Heart left ventricle (tissue), 16 donors: ENCODE results near the gene IL17RC. TPM values are rescaled to one million over a fixed set of nuclear protein-coding genes. Genes with fewer than 3 reads are reported as not detected.

Source experiments
- ATAC-seq, 4 donors: fragments of 200-7000 bp; cut with Tn5 transposase; one replicate each; pipeline ENCODE4 v1.9.1; 2020 to 2022; ENCODE audit warnings: moderate library complexity in 4 of 4, mild to moderate bottlenecking in 3 of 4, moderate number of reproducible peaks in 1 of 4
- DNase-seq, 5 donors: peaks; one replicate each; pipeline ENCODE4 v3.0.0-alpha.2; 2020
- H3K27ac ChIP-seq, 12 donors: fragments of 200-600 bp; sonication (generic) in 4 of 12; one replicate each; pipeline versions ENCODE4 v1.5.0 to v1.8.0; 2016 to 2022; ENCODE audit warnings: mild to moderate bottlenecking in 2 of 12
- H3K27me3 ChIP-seq, 9 donors: fragments of 200-600 bp; sonication (generic) in 2 of 9; one replicate each; pipeline versions ENCODE4 v1.5.1 to v1.8.0; 2016 to 2022; ENCODE audit warnings: mild to moderate bottlenecking in 3 of 9
- H3K36me3 ChIP-seq, 9 donors: fragments of 200-600 bp; sonication (generic) in 2 of 9; one replicate each; pipeline versions ENCODE4 v1.5.0 to v1.8.0; 2018 to 2022; ENCODE audit warnings: mild to moderate bottlenecking in 2 of 9
- H3K4me1 ChIP-seq, 12 donors: fragments of 200-600 bp; sonication (generic) in 4 of 12; one replicate each; pipeline versions ENCODE4 v1.5.0 to v1.8.0; 2016 to 2022; ENCODE audit warnings: mild to moderate bottlenecking in 3 of 12
- H3K4me3 ChIP-seq, 12 donors: fragments of 200-600 bp; sonication (generic) in 4 of 12; one replicate each; pipeline versions ENCODE4 v1.5.0 to v1.8.0; 2017 to 2022; ENCODE audit warnings: mild to moderate bottlenecking in 9 of 12, moderate library complexity in 4 of 12
- H3K9me3 ChIP-seq, 12 donors: fragments of 200-600 bp; sonication (generic) in 4 of 12; one replicate each; pipeline versions ENCODE4 v1.5.0 to v1.8.0; 2016 to 2022; ENCODE audit warnings: mild to moderate bottlenecking in 1 of 12
- POLR2A ChIP-seq, 2 donors: fragments of 450-650 bp; IDR thresholded peaks; one replicate each; pipeline ENCODE4 v1.6.1; 2017; ENCODE audit warnings: antibody characterized with exemption in 2 of 2, mild to moderate bottlenecking in 2 of 2, moderate library complexity in 2 of 2
- whole genome bisulfite sequencing, 4 donors: extraction: QIAGEN DNeasy Blood & Tissue Kit in 2 of 4; methylation state at CpG; one replicate each; pipeline versions ENCODE4 v1.1.5 to v1.1.7; 2013 to 2018; 5-methylcytosine and 5-hydroxymethylcytosine counted together
- intact Hi-C, 10 donors: fragments of 100-400 bp; cut with DNase I; formaldehyde crosslinking; loops; one replicate each; pipeline versions ENCODE4 v1.11.1 to v1.14.2; 2022
- polyA plus RNA-seq, 2 donors: library from polyadenylated mRNA; stranded (reverse); fragments of 200-250 nt; gene quantifications; one replicate each; pipeline ENCODE4 v1.2.3, GENCODE V29; 2013
- total RNA-seq, 9 donors: library from RNA; depleted of rRNA in 2 of 9; stranded (reverse); fragments of >200 nt in 2 of 9; fragmentation: NEBNext Ultra II Directional in 3 of 9; extraction: Animal tissue kit (Norgen Biotek cat#: 25700) in 3 of 9; gene quantifications; one replicate each; pipeline versions ENCODE4 v1.1.0 to v1.2.4, GENCODE V29; 2016 to 2023
- TF ChIP-seq, protein P1 (sequence below), 12 donors: fragments of 200-600 bp; sonication (generic) in 4 of 12; IDR thresholded peaks; one replicate each; pipeline versions ENCODE4 v1.5.0 to v1.8.0; 2018 to 2022; ENCODE audit warnings: antibody characterized with exemption in 12 of 12, mild to moderate bottlenecking in 5 of 12
- donor health status: ischemic (EF 13 %, LVEDD 7.1; RV severe dilation, severe dysfunction).
- donor health status: healthy with polysubstance abuse.
- donor health status: DM: no; HTN: yes; CAD: no.
- donor health status: DM: no; HTN: no; CAD: no.
- donor health status: ischemic (EF 25% LVEDD 6.9; RV normal size, moderate dysfunction).
- donor health status: ischemic (EF 25% LVEDD 5.7; RV mildly dilated, moderate dysfunction).
- donor health status: healthy.
- donor health status: DM: yes; HTN: yes; CAD: no.
- donor health status: ischemic (EF 35%, LVEDD 5.7; RV mildly dilated, moderate dysfunction).
- donor health status: nonischemic (EF 11% LVEDD 7.7; RV severe dilation, severe dysfunction).
- donor health status: DM: yes; HTN: yes; CAD: no.
- donor health status: PGD.
- donor health status: ischemic (EF 29% LVEDD 5.4; RV normal size, mild dysfunction).
- donor health status: nonischemic (EF 23%, LVEDD 6.1; RV moderate dilation, normal function).

Gene IL17RC
- total and polyA plus RNA-seq, 11 donors = 20.6 to 45.3 (median 30.9) TPM

DNA sequence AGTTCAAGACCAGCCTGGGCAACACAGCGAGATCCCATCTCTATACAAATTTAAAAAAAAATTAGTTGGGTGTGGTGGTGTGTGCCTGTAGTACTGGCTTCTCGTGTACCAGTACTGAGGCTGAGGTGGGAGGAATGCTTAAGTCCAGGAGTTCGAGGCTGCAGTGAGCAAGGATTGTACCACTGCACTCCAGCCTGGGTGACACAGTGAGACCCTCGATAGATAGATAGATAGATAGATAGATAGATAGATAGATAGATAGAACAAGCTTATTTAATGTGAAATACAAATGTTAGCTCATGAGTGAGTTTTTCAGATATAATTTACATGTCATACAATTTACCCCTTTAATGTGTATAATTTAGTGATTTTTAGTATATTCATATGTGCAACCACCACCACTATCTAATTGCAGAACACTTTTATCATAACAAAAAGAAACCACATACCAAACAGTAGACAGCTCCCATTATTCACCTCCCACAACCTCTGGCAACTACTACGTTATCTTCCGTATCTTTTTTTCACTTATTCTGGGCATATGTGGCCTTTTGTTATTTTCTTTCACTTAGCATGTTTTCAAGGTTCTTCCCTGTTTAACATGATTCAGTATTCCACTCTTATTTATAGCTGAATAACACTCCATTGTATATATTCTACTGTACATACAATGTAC, 48.4 kb downstream of the IL17RC start:
- ATAC-seq (no peak), DNase-seq (no peak)
- 88 to 94% (median 92%) methylated on average over 6 of the region's 6 CpGs for WGBS, 4 donors
- Histone ChIP-seq H3K27ac (no peak overlapping the region), H3K4me1 (no peaks in the 10 kb centered on the region), H3K36me3 (peaks cover 0 to 98% (median 88%) of the 10 kb centered on the region in 9 donors), H3K27me3 (no peaks in the 10 kb centered on the region), H3K9me3 (no peaks in the 10 kb centered on the region), H3K4me3 (no peak overlapping the region)
- intact Hi-C loops = no loop called here
- TF ChIP-seq, protein P1, sequence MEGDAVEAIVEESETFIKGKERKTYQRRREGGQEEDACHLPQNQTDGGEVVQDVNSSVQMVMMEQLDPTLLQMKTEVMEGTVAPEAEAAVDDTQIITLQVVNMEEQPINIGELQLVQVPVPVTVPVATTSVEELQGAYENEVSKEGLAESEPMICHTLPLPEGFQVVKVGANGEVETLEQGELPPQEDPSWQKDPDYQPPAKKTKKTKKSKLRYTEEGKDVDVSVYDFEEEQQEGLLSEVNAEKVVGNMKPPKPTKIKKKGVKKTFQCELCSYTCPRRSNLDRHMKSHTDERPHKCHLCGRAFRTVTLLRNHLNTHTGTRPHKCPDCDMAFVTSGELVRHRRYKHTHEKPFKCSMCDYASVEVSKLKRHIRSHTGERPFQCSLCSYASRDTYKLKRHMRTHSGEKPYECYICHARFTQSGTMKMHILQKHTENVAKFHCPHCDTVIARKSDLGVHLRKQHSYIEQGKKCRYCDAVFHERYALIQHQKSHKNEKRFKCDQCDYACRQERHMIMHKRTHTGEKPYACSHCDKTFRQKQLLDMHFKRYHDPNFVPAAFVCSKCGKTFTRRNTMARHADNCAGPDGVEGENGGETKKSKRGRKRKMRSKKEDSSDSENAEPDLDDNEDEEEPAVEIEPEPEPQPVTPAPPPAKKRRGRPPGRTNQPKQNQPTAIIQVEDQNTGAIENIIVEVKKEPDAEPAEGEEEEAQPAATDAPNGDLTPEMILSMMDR (IDR thresholded peaks at IDR 0.05) = no peak
- TF ChIP-seq POLR2A (IDR thresholded peaks at IDR 0.05) = no peak

DNA sequence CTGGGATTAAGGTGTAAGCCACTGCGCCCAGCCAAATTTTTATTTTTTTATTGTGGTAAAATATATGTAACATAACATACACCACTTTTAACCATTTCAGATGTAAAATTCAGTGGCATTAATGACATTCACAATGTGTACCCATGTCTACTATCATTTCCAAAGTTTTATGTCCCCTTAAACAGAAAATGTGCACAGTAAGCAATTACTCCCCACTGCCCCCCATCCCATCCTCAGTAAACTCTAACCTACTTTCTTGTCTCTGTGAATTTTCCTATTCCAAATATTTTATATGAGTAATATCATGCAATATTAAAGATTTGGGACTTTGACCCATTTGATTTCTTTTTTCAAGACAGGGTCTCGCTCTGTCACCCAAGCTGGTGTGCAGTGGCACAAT, 49.9 kb downstream of the IL17RC start:
- Histone ChIP-seq H3K27ac (no peak overlapping the region), H3K36me3 (peaks cover 0 to 100% (median 88%) of the 10 kb centered on the region in 9 donors), H3K4me3 (no peak overlapping the region), H3K9me3 (no peaks in the 10 kb centered on the region), H3K27me3 (no peaks in the 10 kb centered on the region), H3K4me1 (no peaks in the 10 kb centered on the region)
- intact Hi-C loops = no loop called here
- ATAC-seq (no peak), DNase-seq (no peak)
- WGBS, 4 donors = 96 to 100% (median 98%) methylated on average over 2 of the region's 2 CpGs
- no peak for TF ChIP-seq POLR2A (IDR thresholded peaks at IDR 0.05)
- TF ChIP-seq, protein P1 (IDR thresholded peaks at IDR 0.05) = no peak

DNA sequence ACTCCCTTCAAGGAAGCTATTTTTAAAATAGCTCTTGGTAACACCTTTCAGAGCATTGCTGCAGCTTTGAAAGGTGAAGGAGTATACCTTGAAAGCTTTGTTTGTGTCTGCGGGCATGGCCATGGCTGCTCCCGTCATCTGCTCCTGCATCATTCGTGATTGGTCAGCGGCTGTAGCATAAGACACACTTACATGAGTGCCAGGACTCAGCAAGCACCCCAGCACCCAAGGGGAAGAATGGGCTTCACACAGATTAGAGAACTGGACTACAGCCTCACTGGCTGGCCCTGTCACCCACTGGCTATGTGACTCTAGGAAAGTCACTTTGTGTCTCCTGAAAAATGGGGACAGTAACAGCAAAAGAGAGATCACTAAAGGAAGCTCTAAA, 52.7 kb downstream of the IL17RC start:
- H3K36me3 ChIP-seq = peaks cover 0 to 100% (median 91%) of the 10 kb centered on the region in 9 donors
- H3K27ac ChIP-seq = no peak overlapping the region
- 91 to 99% (median 95%) methylated on average over 4 of the region's 4 CpGs for WGBS, 4 donors
- no peaks in the 10 kb centered on the region for H3K27me3 ChIP-seq
- DNase-seq = no peak
- H3K4me3 ChIP-seq = no peak overlapping the region
- intact Hi-C loops = loop anchor here in 1 of 10 donors (5.0 kb wide), 1 partner anchor 497 kb away; no protein-coding TSS in a partner anchor
- ATAC-seq = no peak
- TF ChIP-seq, protein P1 (IDR thresholded peaks at IDR 0.05) = no peak
- no peak for TF ChIP-seq POLR2A (IDR thresholded peaks at IDR 0.05)
- no peaks in the 10 kb centered on the region for H3K9me3 ChIP-seq
- H3K4me1 ChIP-seq = no peaks in the 10 kb centered on the region

DNA sequence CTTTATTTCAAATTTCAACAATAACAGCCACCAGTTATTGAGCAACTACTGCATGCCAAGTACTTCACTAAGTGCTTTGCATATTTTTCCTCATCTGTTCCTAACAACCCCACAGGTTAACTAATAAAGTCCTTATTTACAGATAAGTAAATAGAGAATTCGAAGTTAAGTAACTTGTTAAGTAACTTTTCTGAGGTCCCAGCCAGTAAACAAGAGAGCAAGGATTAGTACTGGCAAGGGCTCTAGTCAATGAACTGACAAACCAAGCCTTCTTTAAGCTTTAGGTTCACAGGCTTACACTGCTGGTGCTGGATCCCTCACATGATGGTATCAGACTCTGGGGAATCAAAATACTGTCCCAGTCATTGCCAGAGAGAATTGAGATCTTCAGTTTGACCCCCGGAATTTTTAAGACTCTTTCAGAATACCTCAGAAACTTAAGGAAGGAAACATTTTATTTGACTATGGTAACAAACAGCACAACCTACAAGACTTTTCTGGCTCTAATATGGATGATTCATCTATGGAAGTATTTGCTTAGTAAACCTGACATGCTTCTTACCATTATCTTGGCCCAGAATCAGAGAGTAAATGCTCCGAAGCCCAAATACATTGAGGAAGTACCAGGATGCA, 53.2 kb downstream of the IL17RC start:
- Histone ChIP-seq H3K4me1 (no peaks in the 10 kb centered on the region), H3K36me3 (peaks cover 0 to 100% (median 92%) of the 10 kb centered on the region in 9 donors), H3K27ac (no peak overlapping the region), H3K4me3 (no peak overlapping the region), H3K9me3 (no peaks in the 10 kb centered on the region), H3K27me3 (no peaks in the 10 kb centered on the region)
- ATAC-seq (no peak), DNase-seq (no peak)
- WGBS, 4 donors = 93 to 100% (median 95%) methylated on average over 3 of the region's 3 CpGs
- intact Hi-C loops = loop anchor here in 1 of 10 donors (5.0 kb wide), 1 partner anchor 498 kb away; no protein-coding TSS in a partner anchor
- no peak for TF ChIP-seq POLR2A (IDR thresholded peaks at IDR 0.05)
- TF ChIP-seq, protein P1 (IDR thresholded peaks at IDR 0.05) = no peak
